ENCODE results near the gene CYTH4. TPM values are rescaled to one million over a fixed set of nuclear protein-coding genes. Genes with fewer than 3 reads are reported as not detected.
"Not testable (repeated sequence)": the region's sequence is repeated elsewhere in the genome, so short reads cannot be mapped to it uniquely, and the experiment has no call there.

CYTH4 gene
- polyA plus RNA-seq, 1 experiment: 0.33 TPM

- peaks cover 2% of the 10 kb centered on the region for H3K27me3 ChIP-seq (ENCODE audit: control insufficient read depth, insufficient read depth, low read length)
- CTCF ChIA-PET: interaction anchor here (1.2 to 1.4 kb wide), 2 partner anchors 104 to 148 kb away, joined by 3 to 5 read pairs; no protein-coding TSS in a partner anchor
- peaks cover 5% of the 10 kb centered on the region; the same call in 1 of the 2 replicates for H3K9me3 ChIP-seq (ENCODE audit: control insufficient read depth, insufficient read depth, low read length)
- POLR2A ChIA-PET: no interaction called here
- 0 out of 2 replicates have a peak overlapping the region, but pooled peaks have one; percentile 10 for H3K4me3 ChIP-seq (ENCODE audit: low read depth, low read length)
- TF ChIP-seq CTCF (IDR thresholded peaks at IDR 0.05; ENCODE audit: low read depth, low read length): no peak
- H3K27ac ChIP-seq (ENCODE audit: low read depth, low read length): no peak overlapping the region
- DNase-seq (ENCODE audit: low read depth, low spot score): no peak
These were observed 42.7 kb downstream of the CYTH4 start for GRCh38 chr22:37325039-37325395.

GRCh38 chr22:37326726-37327125 lies 44.4 kb downstream of the CYTH4 start:
- DNase-seq (ENCODE audit: low read depth, low spot score): no peak
- peaks cover 5% of the 10 kb centered on the region; the same call in 1 of the 2 replicates for H3K9me3 ChIP-seq (ENCODE audit: control insufficient read depth, insufficient read depth, low read length)
- H3K4me3 ChIP-seq (ENCODE audit: low read depth, low read length): no peak overlapping the region
- POLR2A ChIA-PET: no interaction called here
- no peak overlapping the region for H3K27ac ChIP-seq (ENCODE audit: low read depth, low read length)
- peaks cover 2% of the 10 kb centered on the region for H3K27me3 ChIP-seq (ENCODE audit: control insufficient read depth, insufficient read depth, low read length)
- CTCF ChIA-PET: interaction anchor here (0.8 kb wide), 1 partner anchor 11 kb away, joined by 3 read pairs; no protein-coding TSS in a partner anchor
- no peak for TF ChIP-seq CTCF (IDR thresholded peaks at IDR 0.05; ENCODE audit: low read depth, low read length)

- TF ChIP-seq CTCF (IDR thresholded peaks at IDR 0.05; ENCODE audit: low read depth, low read length): no peak
- ChIA-PET POLR2A (interaction anchor here (0.7 to 1.1 kb wide), 3 partner anchors 18 to 104 kb away, joined by 3 to 7 read pairs (median 5); no protein-coding TSS in a partner anchor), CTCF (no interaction called here)
- peak overlapping the region; percentile 89 for H3K27ac ChIP-seq (ENCODE audit: low read depth, low read length)
- DNase-seq (ENCODE audit: low read depth, low spot score): peak; percentile 74
- peaks cover 5% of the 10 kb centered on the region; the same call in 1 of the 2 replicates for H3K9me3 ChIP-seq (ENCODE audit: control insufficient read depth, insufficient read depth, low read length)
- no peak overlapping the region for H3K4me3 ChIP-seq (ENCODE audit: low read depth, low read length)
- H3K27me3 ChIP-seq (ENCODE audit: control insufficient read depth, insufficient read depth, low read length): peaks cover 2% of the 10 kb centered on the region
These were observed 45.7 kb downstream of the CYTH4 start for GRCh38 chr22:37328017-37328416.

- POLR2A ChIA-PET: interaction anchor here (0.7 to 1.1 kb wide), 3 partner anchors 17 to 104 kb away, joined by 3 to 7 read pairs (median 5); no protein-coding TSS in a partner anchor
- CTCF ChIA-PET; H3K27me3 ChIP-seq (ENCODE audit: control insufficient read depth, insufficient read depth, low read length); H3K9me3 ChIP-seq (ENCODE audit: control insufficient read depth, insufficient read depth, low read length); H3K4me3 ChIP-seq (ENCODE audit: low read depth, low read length); DNase-seq (ENCODE audit: low read depth, low spot score): not testable (repeated sequence)
- peak overlapping the region; percentile 89 for H3K27ac ChIP-seq (ENCODE audit: low read depth, low read length)
These were observed 46.4 kb downstream of the CYTH4 start for GRCh38 chr22:37328538-37329237.

GRCh38 chr22:37329238-37330140 lies 47.2 kb downstream of the CYTH4 start:
- Histone ChIP-seq H3K9me3 (ENCODE audit: control insufficient read depth, insufficient read depth, low read length) (peaks cover 5% of the 10 kb centered on the region; the same call in 1 of the 2 replicates), H3K27ac (ENCODE audit: low read depth, low read length) (peak overlapping the region; percentile 68), H3K4me3 (ENCODE audit: low read depth, low read length) (no peak overlapping the region), H3K27me3 (ENCODE audit: control insufficient read depth, insufficient read depth, low read length) (peaks cover 5% of the 10 kb centered on the region)
- POLR2A ChIA-PET: interaction anchor here (1.1 kb wide), 1 partner anchor 17 kb away, joined by 3 read pairs; no protein-coding TSS in a partner anchor
- TF ChIP-seq CTCF (IDR thresholded peaks at IDR 0.05; ENCODE audit: low read depth, low read length): no peak
- CTCF ChIA-PET: interaction anchor here (0.6 to 1.7 kb wide), 3 partner anchors 95 to 100 kb away, joined by 3 to 5 read pairs (median 3); no protein-coding TSS in a partner anchor
- no peak for DNase-seq (ENCODE audit: low read depth, low spot score)

Measured in AG04450 (cell line).